GM21576 (cell line): Measurements from ENCODE around the gene BRICD5.

Experiments
- ATAC-seq: cut with Tn5 transposase; IDR thresholded peaks from one replicate; pipeline ENCODE4 v1.9.1; 2021; ENCODE audit warnings: mild to moderate bottlenecking, moderate library complexity; ENCODE audit not compliant: unreplicated experiment

Gene BRICD5

DNA sequence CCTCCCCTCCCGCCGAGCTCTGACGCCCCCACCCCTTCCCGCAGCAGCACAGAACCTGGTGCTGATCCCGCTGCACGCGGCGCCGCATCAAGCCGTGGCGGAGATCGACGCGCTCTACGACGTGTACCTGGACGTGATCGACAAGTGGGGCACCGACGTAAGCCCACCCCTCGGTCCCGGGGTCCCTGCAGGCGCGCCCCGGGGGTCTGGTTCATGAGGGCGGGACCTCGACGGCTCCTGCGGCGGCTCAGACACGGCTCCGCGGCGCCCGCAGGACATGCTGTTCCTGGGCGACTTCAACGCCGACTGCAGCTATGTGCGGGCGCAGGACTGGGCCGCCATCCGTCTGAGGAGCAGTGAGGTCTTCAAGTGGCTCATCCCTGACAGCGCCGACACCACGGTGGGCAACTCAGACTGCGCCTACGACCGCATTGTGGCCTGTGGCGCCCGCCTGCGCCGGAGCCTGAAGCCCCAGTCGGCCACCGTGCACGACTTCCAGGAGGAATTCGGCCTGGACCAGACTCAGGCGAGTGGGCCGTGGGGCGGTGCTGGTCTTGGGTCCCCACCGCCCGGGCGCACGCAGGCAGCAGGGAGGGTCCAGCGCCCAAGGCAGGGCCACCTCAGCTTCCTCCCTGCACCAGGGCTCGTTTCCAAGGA lies 27.0 kb upstream of the BRICD5 start:
- ATAC-seq: no peak

DNA sequence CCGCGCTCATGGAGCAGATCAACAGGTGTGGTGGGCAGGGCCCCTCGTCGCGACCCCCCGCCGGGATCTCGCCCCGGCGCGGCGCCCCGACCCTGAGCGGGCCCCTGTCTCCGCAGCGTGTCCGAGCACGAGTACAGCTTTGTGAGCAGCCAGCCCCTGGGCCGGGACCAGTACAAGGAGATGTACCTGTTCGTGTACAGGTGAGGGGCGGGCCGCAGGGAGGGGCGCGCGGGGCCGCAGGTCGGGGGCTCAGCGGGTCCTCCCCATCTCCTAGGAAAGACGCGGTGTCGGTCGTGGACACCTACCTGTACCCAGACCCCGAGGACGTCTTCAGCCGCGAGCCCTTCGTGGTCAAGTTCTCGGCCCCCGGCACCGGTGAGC lies 26.4 kb upstream of the BRICD5 start:
- ATAC-seq: no peak

GRCh38 chr16:2236337-2237101 lies 25.9 kb upstream of the BRICD5 start, which contains the start of gene DNASE1L2:
TSS of gene DNASE1L2 (plus strand) at chr16:2236444. CDS start at chr16:2236817, 373 bp downstream.
- ATAC-seq: no peak

- ATAC-seq: no peak
Measured at GRCh38 chr16:2235695-2236336, 25.2 kb upstream of the BRICD5 start.

- ATAC-seq: no peak
Measured at GRCh38 chr16:2235234-2235651, 24.6 kb upstream of the BRICD5 start.

- no peak for ATAC-seq
Measured at GRCh38 chr16:2234813-2235170, 24.1 kb upstream of the BRICD5 start.

DNA sequence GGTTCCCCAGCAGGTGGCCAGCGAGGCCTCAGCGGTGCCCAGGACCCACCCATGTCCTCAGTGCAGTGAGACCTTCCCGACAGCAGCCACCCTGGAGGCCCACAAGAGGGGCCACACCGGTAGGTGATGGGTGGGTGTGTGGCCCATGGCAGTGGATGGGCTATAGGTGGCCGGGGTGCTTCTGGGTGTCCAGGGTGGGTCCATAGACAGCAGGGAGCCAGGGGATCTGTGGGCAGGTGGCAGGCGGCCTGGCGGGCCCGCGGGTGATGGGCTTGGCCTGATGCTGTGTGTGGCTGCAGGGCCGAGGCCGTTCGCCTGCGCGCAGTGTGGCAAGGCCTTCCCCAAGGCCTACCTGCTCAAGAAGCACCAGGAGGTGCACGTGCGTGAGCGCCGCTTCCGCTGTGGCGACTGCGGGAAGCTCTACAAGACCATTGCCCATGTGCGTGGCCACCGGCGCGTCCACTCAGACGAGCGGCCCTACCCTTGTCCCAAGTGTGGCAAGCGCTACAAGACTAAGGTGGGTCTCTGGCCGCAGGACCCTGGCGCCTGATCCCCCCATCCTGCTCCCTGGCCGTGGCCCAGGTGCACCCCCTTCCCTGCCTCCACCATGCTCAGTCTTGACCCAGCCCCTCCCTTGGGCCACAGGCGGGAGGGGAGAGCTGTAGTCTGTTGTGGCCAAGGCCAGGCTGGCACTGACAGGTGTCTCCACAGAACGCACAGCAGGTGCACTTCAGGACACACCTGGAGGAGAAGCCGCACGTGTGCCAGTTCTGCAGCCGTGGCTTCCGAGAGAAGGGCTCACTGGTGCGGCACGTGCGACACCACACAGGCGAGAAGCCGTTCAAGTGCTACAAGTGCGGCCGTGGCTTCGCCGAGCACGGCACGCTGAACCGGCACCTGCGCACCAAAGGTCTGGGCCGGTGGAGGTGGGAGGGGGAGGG lies 23.5 kb upstream of the BRICD5 start:
- no peak for ATAC-seq

DNA sequence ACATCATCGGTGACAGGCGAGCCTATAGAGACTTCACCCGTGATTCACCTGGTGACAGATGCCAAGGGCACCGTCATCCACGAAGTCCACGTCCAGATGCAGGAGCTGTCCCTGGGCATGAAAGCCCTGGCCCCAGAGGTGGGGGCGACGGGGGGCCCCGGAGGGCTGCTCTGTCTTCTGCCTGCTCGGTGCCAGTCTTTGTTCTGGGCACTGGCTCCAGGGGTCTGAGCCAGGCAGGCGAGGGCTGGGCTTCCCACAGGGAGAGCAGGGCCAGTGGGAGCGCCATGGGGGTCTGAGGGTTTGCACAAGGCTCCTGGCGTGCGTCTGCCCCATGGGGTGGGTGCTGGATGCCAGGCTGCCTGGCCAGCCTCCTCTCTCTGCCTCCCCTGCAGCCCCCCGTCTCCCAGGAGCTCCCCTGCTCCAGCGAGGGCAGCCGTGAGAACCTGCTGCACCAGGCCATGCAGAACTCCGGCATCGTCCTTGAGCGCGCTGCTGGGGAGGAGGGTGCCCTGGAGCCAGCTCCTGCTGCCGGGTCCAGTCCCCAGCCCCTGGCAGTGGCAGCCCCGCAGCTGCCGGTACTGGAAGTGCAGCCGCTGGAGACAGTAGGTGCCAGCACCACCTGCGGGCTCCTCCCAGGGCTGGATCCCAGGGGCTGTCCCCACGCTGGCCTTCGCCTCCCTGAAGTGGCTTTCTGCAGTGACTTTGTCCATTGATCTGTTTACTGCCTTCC lies 22.5 kb upstream of the BRICD5 start:
- ATAC-seq: no peak

DNA sequence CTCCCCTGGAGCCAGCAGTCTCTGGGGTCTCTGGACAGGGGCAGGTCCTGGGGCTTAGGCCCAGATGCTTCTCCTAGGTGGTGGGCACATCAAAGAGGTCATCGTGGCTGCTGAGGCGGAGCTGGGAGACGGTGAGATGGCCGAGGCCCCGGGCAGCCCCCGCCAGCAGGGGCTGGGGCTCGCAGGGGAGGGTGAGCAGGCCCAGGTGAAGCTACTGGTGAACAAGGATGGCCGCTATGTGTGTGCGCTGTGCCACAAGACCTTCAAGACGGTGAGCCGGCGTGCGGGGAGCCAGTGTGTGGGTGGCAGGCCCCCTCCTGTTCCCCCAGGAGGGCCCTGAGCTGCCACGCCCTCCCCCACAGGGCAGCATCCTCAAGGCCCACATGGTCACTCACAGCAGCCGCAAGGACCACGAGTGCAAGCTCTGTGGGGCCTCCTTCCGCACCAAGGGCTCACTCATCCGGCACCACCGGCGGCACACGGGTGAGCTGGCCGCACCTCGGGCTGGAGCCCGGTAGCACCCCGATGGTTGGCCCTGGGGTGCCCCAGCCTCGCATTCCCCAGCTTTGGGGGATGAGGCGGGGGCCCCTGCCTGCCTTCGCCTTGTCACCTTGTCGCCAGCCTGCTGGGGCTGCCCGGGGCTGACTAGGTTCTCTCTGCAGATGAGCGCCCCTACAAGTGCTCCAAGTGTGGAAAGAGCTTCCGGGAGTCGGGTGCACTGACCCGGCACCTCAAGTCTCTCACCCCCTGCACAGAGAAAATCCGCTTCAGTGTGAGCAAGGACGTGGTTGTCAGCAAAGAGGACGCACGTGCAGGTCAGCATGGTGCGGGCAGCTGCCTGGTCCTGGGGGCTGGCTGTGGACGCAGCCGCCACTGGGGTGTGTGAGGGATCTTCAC lies 21.7 kb upstream of the BRICD5 start:
- no peak for ATAC-seq

GRCh38 chr16:2231016-2231931 lies 20.6 kb upstream of the BRICD5 start:
- no peak for ATAC-seq

DNA sequence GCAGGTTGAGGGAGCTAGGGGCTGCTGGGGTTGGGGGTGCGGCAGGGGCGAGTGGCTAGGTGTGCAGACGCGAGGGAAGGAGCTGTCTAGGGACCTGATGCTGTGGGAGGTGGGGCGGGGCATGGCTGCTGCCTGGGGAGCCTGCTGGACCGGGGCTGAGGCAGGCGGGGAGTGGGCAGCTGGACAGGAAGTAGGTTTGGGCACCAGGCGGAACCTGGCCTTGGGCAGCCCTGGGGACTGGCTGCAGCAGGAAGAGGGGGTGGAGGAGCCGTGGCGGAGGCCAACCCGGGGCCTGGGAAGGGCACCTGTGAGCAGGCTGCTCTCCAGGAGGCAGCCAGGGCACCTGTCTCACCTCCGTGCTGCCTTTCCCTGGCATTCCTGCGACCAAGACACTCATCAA lies 19.7 kb upstream of the BRICD5 start:
- no peak for ATAC-seq

- ATAC-seq: no peak
Measured at GRCh38 chr16:2229632-2230250, 19.1 kb upstream of the BRICD5 start.

DNA sequence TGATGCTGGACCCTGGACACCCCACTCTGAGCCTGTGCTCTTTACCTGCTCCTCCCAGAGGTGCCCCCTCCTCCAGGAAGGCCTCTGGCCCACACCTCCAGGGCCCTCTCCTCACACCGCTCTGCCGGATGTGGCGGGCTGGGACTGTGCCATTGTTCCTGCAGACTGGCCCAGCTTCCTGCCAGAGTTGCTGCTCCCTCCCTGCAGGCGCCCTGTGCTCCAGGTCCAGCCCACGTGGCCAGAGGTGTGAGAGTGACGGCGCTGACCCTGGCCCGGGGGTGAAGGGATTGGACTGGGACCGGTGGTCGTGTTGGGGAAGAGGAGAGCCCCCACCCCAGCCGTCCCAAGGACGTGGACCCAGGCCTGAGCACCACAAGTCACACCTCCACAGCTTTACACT lies 18.4 kb upstream of the BRICD5 start:
- no peak for ATAC-seq

- no peak for ATAC-seq
Measured at GRCh38 chr16:2228161-2228824, 17.6 kb upstream of the BRICD5 start.

- ATAC-seq: no peak
Measured at GRCh38 chr16:2226918-2227317, 16.3 kb upstream of the BRICD5 start.

DNA sequence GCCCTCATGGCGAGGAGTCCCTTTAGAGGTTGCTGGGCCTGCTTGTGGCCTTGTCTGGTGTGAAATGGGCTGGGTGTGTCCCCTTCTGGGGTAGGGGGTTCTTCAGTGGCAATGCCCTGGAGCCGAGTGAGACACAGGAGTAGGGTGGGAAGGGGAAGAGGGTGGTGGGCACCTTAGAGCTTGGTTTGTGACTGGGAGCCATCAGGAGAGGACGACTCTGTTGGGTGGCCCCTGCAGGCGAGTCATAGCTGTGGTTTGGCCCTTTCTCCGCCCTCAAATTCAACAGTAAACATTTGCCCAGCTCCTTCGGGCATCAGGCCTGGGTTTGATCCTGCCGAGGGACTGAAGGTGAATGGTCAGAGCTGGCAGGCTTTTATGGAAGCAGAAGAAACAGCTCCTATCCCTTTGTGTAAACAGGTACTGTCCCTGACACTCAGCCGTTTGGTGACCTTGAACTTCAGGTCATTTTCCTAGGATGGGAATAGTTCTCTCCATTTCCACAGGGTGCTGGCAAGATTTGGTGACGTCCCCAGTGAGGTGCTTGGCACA lies 15.7 kb upstream of the BRICD5 start:
- no peak for ATAC-seq

- ATAC-seq: peak; percentile 16
Measured at GRCh38 chr16:2223942-2224486, 13.4 kb upstream of the BRICD5 start.
